PC-3 (cell line): ENCODE data around the gene NAPG.
"Not testable (repeated sequence)": the region's sequence is repeated elsewhere in the genome, so short reads cannot be mapped to it uniquely, and the experiment has no call there.

Experiments used
- EZH2 ChIP-seq: fragments of 300-600 bp; sonication (generic); IDR thresholded peaks from one replicate; pipeline ENCODE4 v1.6.1; 2017; ENCODE audit warnings: antibody characterized with exemption, mild to moderate bottlenecking, low read length; ENCODE audit not compliant: unreplicated experiment
- EZH2phosphoT487 ChIP-seq: fragments of 300-600 bp; sonication (generic); IDR thresholded peaks from 2 replicates; pipeline ENCODE4 v1.6.1; 2018; ENCODE audit warnings: mild to moderate bottlenecking, antibody characterized with exemption, low read length, borderline replicate concordance
- TF ChIP-seq, protein P1 (sequence below): fragments of 300-600 bp; sonication (generic); conservative IDR thresholded peaks from 2 replicates; pipeline ENCODE4 v1.5.1; 2017; ENCODE audit warnings: antibody characterized with exemption, low read depth, mild to moderate bottlenecking, low read length

DNA sequence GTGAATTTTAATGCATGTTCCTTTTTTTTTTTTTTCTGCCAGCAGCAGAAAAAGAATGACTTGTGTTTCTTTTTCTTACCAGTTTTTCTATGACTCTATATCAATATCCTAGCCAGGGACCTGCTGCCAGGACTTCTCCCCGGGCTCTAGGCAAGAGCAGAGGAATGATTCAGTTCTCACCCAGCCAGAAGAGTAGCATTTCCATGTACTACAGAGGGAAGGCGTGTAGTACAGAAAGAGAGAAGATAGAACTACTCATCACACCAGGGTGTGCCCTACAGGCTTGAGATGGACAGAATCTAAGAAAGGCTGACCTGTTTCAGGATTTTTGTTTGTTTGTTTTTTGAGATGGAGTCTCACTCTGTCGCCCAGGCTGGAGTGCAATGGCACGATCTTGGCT is 70.1 kb downstream of the NAPG start:
- TF ChIP-seq, protein P1, sequence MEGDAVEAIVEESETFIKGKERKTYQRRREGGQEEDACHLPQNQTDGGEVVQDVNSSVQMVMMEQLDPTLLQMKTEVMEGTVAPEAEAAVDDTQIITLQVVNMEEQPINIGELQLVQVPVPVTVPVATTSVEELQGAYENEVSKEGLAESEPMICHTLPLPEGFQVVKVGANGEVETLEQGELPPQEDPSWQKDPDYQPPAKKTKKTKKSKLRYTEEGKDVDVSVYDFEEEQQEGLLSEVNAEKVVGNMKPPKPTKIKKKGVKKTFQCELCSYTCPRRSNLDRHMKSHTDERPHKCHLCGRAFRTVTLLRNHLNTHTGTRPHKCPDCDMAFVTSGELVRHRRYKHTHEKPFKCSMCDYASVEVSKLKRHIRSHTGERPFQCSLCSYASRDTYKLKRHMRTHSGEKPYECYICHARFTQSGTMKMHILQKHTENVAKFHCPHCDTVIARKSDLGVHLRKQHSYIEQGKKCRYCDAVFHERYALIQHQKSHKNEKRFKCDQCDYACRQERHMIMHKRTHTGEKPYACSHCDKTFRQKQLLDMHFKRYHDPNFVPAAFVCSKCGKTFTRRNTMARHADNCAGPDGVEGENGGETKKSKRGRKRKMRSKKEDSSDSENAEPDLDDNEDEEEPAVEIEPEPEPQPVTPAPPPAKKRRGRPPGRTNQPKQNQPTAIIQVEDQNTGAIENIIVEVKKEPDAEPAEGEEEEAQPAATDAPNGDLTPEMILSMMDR, result not testable (repeated sequence)
- TF ChIP-seq EZH2, EZH2phosphoT487: not testable (repeated sequence)
